HG03139 (cell line): ENCODE data around the gene LRRC14B.
"Not testable (repeated sequence)": the region's sequence is repeated elsewhere in the genome, so short reads cannot be mapped to it uniquely, and the experiment has no call there.

ENCODE experiments used
- ATAC-seq: cut with Tn5 transposase; IDR thresholded peaks from one replicate; pipeline ENCODE4 v1.9.1; 2021; ENCODE audit not compliant: unreplicated experiment

The LRRC14B gene

GRCh38 chr5:190366-191035 lies 794 bp upstream of the LRRC14B start:
- no peak for ATAC-seq

- no peak for ATAC-seq
Observed at GRCh38 chr5:191949-192690, 825 bp downstream of the LRRC14B start.

GRCh38 chr5:192691-192969 lies 1.3 kb downstream of the LRRC14B start:
- no peak for ATAC-seq

- no peak for ATAC-seq
Observed at GRCh38 chr5:192970-193831, 1.9 kb downstream of the LRRC14B start.

GRCh38 chr5:194102-194501 lies 2.8 kb downstream of the LRRC14B start:
- no peak for ATAC-seq

GRCh38 chr5:194603-195209 lies 3.4 kb downstream of the LRRC14B start:
- ATAC-seq = no peak

GRCh38 chr5:195401-196160 lies 4.3 kb downstream of the LRRC14B start:
- no peak for ATAC-seq

- no peak for ATAC-seq
Observed at GRCh38 chr5:196350-196749, 5.1 kb downstream of the LRRC14B start.

- not testable (repeated sequence) for ATAC-seq
Observed at GRCh38 chr5:197031-197430, 5.7 kb downstream of the LRRC14B start.

GRCh38 chr5:197892-198489 lies 6.7 kb downstream of the LRRC14B start:
- no peak for ATAC-seq

GRCh38 chr5:198516-199196 lies 7.4 kb downstream of the LRRC14B start:
- no peak for ATAC-seq

GRCh38 chr5:199197-199949 lies 8.1 kb downstream of the LRRC14B start:
- no peak for ATAC-seq

GRCh38 chr5:199950-200645 lies 8.8 kb downstream of the LRRC14B start:
- no peak for ATAC-seq

GRCh38 chr5:200985-201384 lies 9.7 kb downstream of the LRRC14B start:
- ATAC-seq = no peak

- ATAC-seq = no peak
Observed at GRCh38 chr5:201672-202071, 10.4 kb downstream of the LRRC14B start.

GRCh38 chr5:203246-203930 lies 12.1 kb downstream of the LRRC14B start:
- no peak for ATAC-seq

GRCh38 chr5:204001-204400 lies 12.7 kb downstream of the LRRC14B start:
- no peak for ATAC-seq

- no peak for ATAC-seq
Observed at GRCh38 chr5:204462-204861, 13.2 kb downstream of the LRRC14B start.
